ENCODE measurements around the gene GJB3.

The GJB3 gene

DNA sequence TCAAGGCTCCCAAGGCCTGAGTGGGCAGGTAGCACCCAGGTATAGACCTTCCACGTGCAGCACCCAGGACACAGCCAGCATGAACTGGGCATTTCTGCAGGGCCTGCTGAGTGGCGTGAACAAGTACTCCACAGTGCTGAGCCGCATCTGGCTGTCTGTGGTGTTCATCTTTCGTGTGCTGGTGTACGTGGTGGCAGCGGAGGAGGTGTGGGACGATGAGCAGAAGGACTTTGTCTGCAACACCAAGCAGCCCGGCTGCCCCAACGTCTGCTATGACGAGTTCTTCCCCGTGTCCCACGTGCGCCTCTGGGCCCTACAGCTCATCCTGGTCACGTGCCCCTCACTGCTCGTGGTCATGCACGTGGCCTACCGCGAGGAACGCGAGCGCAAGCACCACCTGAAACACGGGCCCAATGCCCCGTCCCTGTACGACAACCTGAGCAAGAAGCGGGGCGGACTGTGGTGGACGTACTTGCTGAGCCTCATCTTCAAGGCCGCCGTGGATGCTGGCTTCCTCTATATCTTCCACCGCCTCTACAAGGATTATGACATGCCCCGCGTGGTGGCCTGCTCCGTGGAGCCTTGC is 19.7 kb upstream of the GJB3 start:
- no peak for TF ChIP-seq CTCF (IDR thresholded peaks at IDR 0.05; ENCODE audit: low read depth, low read length)
- no peak for DNase-seq (ENCODE audit: extremely low read depth, low read depth)

GRCh38 chr1:34761776-34762307 is 19.2 kb upstream of the GJB3 start:
- no peak for TF ChIP-seq CTCF (IDR thresholded peaks at IDR 0.05; ENCODE audit: low read depth, low read length)
- DNase-seq (ENCODE audit: extremely low read depth, low read depth) = no peak

DNA sequence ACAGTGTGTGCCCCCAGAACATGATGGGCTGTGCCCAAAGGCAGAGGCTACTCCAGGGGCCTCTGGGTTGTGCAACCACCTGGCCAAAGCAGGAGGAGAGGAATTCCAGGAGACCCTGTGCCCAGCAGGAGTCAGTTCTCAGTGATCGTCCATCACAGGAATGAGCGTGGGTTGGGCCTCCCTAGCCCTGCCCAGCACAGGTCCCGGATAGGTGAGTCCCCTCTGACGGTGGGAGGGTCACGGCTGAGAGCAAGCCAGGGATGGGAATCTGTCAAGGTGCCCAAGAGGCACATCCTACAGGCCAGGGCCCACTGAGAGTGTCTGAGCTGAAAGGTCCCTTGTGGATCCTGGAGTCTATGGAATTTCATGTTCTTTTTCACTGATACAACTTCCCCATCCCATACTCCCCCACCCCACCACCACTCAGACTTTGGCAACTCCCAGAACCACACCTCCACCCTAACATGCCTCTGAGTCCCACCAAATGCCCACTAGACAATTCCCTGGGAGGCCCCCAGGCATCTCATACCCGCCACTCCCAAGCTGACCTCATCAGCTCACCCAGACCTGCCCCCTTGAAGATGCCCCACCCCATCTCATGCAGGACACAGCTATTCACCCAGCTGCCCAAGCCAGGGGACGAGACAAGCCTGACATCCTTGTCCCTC is 18.4 kb upstream of the GJB3 start:
- DNase-seq (ENCODE audit: extremely low read depth, low read depth) = no peak
- no peak for TF ChIP-seq CTCF (IDR thresholded peaks at IDR 0.05; ENCODE audit: low read depth, low read length)

- no peak for TF ChIP-seq CTCF (IDR thresholded peaks at IDR 0.05; ENCODE audit: low read depth, low read length)
- DNase-seq (ENCODE audit: extremely low read depth, low read depth) = no peak
Observed at GRCh38 chr1:34763142-34763781, 17.8 kb upstream of the GJB3 start.

- no peak for TF ChIP-seq CTCF (IDR thresholded peaks at IDR 0.05; ENCODE audit: low read depth, low read length)
- DNase-seq (ENCODE audit: extremely low read depth, low read depth) = no peak
Observed at GRCh38 chr1:34768856-34769255, 12.2 kb upstream of the GJB3 start.

DNA sequence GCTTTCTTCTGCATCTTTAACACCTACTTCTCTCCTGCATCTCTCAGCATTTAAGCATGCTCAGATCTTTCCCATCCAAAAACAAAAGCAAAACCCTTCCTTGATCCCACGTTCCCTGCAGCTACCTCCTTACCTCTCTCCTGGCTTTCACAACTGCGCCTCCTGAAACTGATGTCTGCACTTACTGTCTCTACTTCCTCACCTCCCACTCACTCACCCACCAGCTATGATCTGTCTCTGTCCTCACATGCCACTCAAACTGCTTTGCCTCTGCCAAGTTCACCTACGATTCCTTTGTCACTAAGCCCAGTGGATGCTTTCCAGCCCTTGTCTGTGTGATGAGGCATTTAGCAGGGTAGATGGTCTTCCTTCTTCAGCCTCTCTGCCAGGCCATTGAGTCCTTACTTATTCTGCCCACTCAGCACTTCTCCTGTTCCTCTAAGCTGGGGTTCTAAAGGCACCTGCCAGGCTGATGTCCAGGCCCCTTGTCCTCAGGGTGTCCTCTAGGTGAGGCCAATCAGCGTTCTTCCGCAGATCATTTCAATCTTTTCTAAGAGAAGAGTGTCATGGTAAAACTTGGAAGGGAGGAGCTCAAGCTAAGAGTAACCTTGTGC is 10.0 kb upstream of the GJB3 start:
- DNase-seq (ENCODE audit: extremely low read depth, low read depth) = no peak
- no peak for TF ChIP-seq CTCF (IDR thresholded peaks at IDR 0.05; ENCODE audit: low read depth, low read length)
